Endodermal cell (in vitro differentiated cells): Measurements from ENCODE around the gene MDM1. TPM values are rescaled to one million over a fixed set of nuclear protein-coding genes. Genes with fewer than 3 reads are reported as not detected.

Source experiments
- DNase-seq: peaks from one replicate; pipeline ENCODE4 v3.0.0-alpha.2; 2017
- H3K27ac ChIP-seq: 2 replicates; pipeline ENCODE4 v1.5.1; 2013; ENCODE audit warnings: mild to moderate bottlenecking, low read depth, low read length, moderate library complexity
- H3K27me3 ChIP-seq: 2 replicates; pipeline ENCODE4 v1.6.1; 2013; ENCODE audit warnings: mild to moderate bottlenecking, low read length, moderate library complexity; ENCODE audit not compliant: insufficient read depth, control insufficient read depth, poor library complexity, severe bottlenecking
- H3K36me3 ChIP-seq: 2 replicates; pipeline ENCODE4 v1.7.0; 2013; ENCODE audit warnings: mild to moderate bottlenecking, low read length, moderate library complexity; ENCODE audit not compliant: control insufficient read depth, insufficient read depth
- H3K4me1 ChIP-seq: one replicate; pipeline ENCODE4 v1.7.0; 2013; ENCODE audit warnings: low read length; ENCODE audit not compliant: control insufficient read depth, insufficient read depth
- H3K4me3 ChIP-seq: 2 replicates; pipeline ENCODE4 v1.5.1; 2013; ENCODE audit warnings: mild to moderate bottlenecking, low read length, moderate library complexity
- H3K9ac ChIP-seq: 2 replicates; pipeline ENCODE4 v1.6.1; 2013; ENCODE audit warnings: mild to moderate bottlenecking, low read length, moderate library complexity; ENCODE audit not compliant: poor library complexity, severe bottlenecking; ENCODE audit errors: extremely low read depth
- H3K9me3 ChIP-seq: 2 replicates; pipeline ENCODE4 v1.6.1; 2013; ENCODE audit warnings: mild to moderate bottlenecking, low read length, moderate library complexity; ENCODE audit not compliant: control insufficient read depth
- H3K27ac Mint-ChIP-seq: 2 replicates; pipeline ENCODE4 v1.8.0; 2020; ENCODE audit warnings: mixed read lengths
- H3K27me3 Mint-ChIP-seq: 2 replicates; pipeline ENCODE4 v1.8.0; 2021; ENCODE audit warnings: mild to moderate bottlenecking, mixed read lengths; ENCODE audit not compliant: insufficient read depth
- H3K36me3 Mint-ChIP-seq: 2 replicates; pipeline ENCODE4 v1.8.0; 2020; ENCODE audit warnings: low read depth, mixed read lengths
- H3K4me1 Mint-ChIP-seq: 2 replicates; pipeline ENCODE4 v1.8.0; 2020; ENCODE audit warnings: mixed read lengths
- H3K4me3 Mint-ChIP-seq: 2 replicates; pipeline ENCODE4 v1.8.0; 2020; ENCODE audit warnings: mild to moderate bottlenecking, moderate library complexity, mixed read lengths
- H3K9me3 Mint-ChIP-seq: 2 replicates; pipeline ENCODE4 v1.8.0; 2020; ENCODE audit warnings: mild to moderate bottlenecking, mixed read lengths
- WGBS, 2 experiments: methylation state at CpG; one replicate each; pipeline versions ENCODE4 v1.1.5 to v1.1.7; 2013; ENCODE audit warnings: missing lambda C conversion rate in 2 of 2, mixed read lengths in 1 of 2; ENCODE audit not compliant: insufficient coverage in 1 of 2, insufficient read length in 1 of 2; 5-methylcytosine and 5-hydroxymethylcytosine counted together
- total RNA-seq, 2 donors: library from RNA; stranded (reverse); fragmentation: NEBNext Ultra II Directional in 1 of 2; extraction: Animal tissue kit (Norgen Biotek cat#: 25700) in 1 of 2; gene quantifications; 2 replicates in 1 of 2; 3 replicates in 1 of 2; pipeline ENCODE4 v1.2.1, GENCODE V29; 2021
- TF ChIP-seq, protein P1 (sequence below): fragments of 200-600 bp; sonication (generic); conservative IDR thresholded peaks from 2 replicates; pipeline ENCODE4 v1.5.0; 2021; ENCODE audit warnings: antibody characterized with exemption, mild to moderate bottlenecking

The MDM1 gene
- total RNA-seq, 2 donors from 2014 or later = 20.2 to 21.2 TPM

DNA sequence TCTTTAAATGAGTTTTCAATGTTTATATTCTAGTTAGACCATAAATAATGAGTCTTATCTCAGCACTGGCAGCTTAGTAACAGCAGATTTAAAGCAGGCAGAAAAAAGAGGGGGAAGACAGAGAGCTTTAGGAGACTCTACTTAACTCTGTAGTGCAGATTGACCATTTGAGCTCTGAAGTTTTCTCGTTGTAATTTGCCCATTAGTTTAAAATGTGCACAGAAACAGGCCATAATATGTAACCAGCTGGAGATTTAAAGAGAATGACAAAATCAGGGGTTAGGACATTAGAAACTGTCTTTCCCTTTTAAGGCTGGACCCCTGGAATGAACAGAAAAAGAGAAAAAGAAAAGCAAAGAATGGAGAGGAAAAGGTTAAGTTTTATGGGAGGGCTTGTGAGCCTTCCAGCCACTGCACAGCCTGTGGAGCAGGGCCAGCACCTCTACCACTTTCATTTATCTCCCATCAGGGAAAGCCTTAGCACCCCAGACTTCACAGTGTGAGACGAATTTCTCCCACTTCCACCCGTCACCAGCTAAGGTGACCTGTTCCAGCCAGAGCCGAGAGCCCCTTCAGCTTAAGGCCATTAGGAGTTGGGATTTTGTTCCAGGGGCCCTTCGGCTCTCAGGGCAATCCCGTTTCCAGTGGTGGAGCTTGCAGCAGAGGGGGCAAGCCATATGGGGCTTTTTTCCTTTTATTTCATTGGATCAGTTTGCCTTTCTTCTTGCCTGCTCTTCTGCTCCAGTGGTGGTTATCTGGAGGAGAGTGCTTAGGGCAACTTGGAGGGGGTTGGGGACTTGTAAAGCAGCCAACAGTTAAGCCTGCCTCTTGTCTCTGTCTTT, 86.8 kb downstream of the MDM1 start:
- Mint-ChIP-seq H3K4me1 (peaks cover 19% of the 10 kb centered on the region), H3K27ac (no peak overlapping the region), H3K27me3 (no peaks in the 10 kb centered on the region), H3K36me3 (no peaks in the 10 kb centered on the region), H3K4me3 (no peak overlapping the region), H3K9me3 (peaks cover 16% of the 10 kb centered on the region)
- TF ChIP-seq, protein P1, sequence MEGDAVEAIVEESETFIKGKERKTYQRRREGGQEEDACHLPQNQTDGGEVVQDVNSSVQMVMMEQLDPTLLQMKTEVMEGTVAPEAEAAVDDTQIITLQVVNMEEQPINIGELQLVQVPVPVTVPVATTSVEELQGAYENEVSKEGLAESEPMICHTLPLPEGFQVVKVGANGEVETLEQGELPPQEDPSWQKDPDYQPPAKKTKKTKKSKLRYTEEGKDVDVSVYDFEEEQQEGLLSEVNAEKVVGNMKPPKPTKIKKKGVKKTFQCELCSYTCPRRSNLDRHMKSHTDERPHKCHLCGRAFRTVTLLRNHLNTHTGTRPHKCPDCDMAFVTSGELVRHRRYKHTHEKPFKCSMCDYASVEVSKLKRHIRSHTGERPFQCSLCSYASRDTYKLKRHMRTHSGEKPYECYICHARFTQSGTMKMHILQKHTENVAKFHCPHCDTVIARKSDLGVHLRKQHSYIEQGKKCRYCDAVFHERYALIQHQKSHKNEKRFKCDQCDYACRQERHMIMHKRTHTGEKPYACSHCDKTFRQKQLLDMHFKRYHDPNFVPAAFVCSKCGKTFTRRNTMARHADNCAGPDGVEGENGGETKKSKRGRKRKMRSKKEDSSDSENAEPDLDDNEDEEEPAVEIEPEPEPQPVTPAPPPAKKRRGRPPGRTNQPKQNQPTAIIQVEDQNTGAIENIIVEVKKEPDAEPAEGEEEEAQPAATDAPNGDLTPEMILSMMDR = no peak
- peaks cover 14% of the 10 kb centered on the region for H3K9me3 ChIP-seq
- no peak overlapping the region for H3K27ac ChIP-seq
- DNase-seq = no peak
- peaks cover 3% of the 10 kb centered on the region for H3K4me1 ChIP-seq
- H3K4me3 ChIP-seq = peak overlapping the region; percentile 44
- WGBS, 2 experiments = 67 to 73% methylated on average over 3 to 6 of the region's 6 CpGs
- H3K9ac ChIP-seq = no peak overlapping the region
- H3K27me3 ChIP-seq = no peaks in the 10 kb centered on the region
- H3K36me3 ChIP-seq = no peaks in the 10 kb centered on the region

Other genes with a start within 250 kb of the MDM1 start
- gene IFNG, start 172.6 kb downstream of the MDM1 start, total RNA-seq = not detected
- not detected for gene IL26, start 106.6 kb downstream of the MDM1 start, total RNA-seq
- gene IL22, start 78.8 kb downstream of the MDM1 start, total RNA-seq = not detected